ENCODE results near the gene CD247. TPM values are rescaled to one million over a fixed set of nuclear protein-coding genes. Genes with fewer than 3 reads are reported as not detected.

The CD247 gene
- total and polyA plus RNA-seq, 2 of the 13 experiments (the other 11 are each of a cell fraction or from before 2014, with no cell fraction given): 0.20 TPM; not detected in 1

DNA sequence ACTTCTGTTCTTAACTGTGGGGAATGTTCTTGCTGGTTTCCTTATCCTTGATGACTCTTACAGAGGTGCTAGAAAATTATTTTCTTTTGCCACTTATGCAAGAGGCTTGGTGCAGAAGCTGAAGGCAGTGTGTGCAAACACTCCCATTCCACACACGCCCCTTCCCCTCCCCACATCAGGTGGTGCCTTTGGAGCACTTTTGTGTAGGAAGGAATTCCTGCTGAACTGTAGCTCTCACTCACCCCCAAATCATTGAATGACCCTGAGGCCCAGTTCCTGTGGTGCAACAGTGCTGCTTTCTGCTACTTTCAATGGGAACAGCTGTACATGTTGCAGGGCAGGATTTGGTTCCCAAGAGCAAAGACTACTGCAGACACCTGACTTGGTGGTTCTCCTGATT lies 101.8 kb downstream of the CD247 start (continued):
- TF ChIP-seq, protein P1, sequence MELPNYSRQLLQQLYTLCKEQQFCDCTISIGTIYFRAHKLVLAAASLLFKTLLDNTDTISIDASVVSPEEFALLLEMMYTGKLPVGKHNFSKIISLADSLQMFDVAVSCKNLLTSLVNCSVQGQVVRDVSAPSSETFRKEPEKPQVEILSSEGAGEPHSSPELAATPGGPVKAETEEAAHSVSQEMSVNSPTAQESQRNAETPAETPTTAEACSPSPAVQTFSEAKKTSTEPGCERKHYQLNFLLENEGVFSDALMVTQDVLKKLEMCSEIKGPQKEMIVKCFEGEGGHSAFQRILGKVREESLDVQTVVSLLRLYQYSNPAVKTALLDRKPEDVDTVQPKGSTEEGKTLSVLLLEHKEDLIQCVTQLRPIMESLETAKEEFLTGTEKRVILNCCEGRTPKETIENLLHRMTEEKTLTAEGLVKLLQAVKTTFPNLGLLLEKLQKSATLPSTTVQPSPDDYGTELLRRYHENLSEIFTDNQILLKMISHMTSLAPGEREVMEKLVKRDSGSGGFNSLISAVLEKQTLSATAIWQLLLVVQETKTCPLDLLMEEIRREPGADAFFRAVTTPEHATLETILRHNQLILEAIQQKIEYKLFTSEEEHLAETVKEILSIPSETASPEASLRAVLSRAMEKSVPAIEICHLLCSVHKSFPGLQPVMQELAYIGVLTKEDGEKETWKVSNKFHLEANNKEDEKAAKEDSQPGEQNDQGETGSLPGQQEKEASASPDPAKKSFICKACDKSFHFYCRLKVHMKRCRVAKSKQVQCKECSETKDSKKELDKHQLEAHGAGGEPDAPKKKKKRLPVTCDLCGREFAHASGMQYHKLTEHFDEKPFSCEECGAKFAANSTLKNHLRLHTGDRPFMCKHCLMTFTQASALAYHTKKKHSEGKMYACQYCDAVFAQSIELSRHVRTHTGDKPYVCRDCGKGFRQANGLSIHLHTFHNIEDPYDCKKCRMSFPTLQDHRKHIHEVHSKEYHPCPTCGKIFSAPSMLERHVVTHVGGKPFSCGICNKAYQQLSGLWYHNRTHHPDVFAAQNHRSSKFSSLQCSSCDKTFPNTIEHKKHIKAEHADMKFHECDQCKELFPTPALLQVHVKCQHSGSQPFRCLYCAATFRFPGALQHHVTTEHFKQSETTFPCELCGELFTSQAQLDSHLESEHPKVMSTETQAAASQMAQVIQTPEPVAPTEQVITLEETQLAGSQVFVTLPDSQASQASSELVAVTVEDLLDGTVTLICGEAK (IDR thresholded peaks at IDR 0.05): no peak
- TF ChIP-seq, protein P1 (CRISPR knock-in tag; IDR thresholded peaks at IDR 0.05): no peak
- TF ChIP-seq TP53 (CRISPR knock-in tag; conservative IDR thresholded peaks at IDR 0.05) (no peak), MTA3 (CRISPR knock-in tag; IDR thresholded peaks at IDR 0.05) (no peak)

DNA sequence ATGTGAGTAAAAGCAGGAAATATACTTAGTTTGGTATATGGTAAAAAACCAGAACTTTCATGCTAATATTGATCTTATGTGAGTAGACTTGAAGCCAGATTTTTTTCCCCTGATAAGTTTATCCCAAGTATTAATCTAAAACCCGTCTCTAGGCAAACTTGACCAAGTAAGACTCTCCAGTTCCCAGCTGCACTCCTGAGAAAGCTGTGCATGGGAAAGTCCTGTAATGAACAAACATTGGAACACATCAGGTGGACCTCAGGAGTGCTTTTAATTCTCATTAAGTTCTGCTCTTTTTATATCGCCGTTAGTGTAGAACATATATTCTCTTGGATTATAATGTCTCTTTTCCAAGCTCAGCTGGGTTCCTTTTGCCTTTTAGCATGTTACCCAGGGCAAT lies 105.0 kb downstream of the CD247 start:
- FAIRE-seq (no peak), ATAC-seq (no peak), DNase-seq (ENCODE audit: low spot score) (no peak)
- Histone ChIP-seq H4K20me1 (ENCODE audit: insufficient read depth, low read length) (no peaks in the 10 kb centered on the region), H3K9me3 (ENCODE audit: low read length) (no peaks in the 10 kb centered on the region), H3K79me2 (ENCODE audit: insufficient read depth, low read length) (no peaks in the 10 kb centered on the region), H3K36me3 (replicated peaks in 1 of 2; ENCODE audit: control insufficient read depth in 1 of 2, insufficient read depth in 2 of 2, low read length in 2 of 2) (peaks cover 4 to 23% of the 10 kb centered on the region in 2 experiments), H3K4me2 (ENCODE audit: low read depth, low read length) (no peak overlapping the region), H3K4me3 (replicated peaks in 1 of 3; ENCODE audit: insufficient read depth in 1 of 3, low read depth in 2 of 3, low read length in 3 of 3) (no peak overlapping the region), H2AFZ (ENCODE audit: low read length) (no peak overlapping the region), H3K27me3 (ENCODE audit: control insufficient read depth in 1 of 2, insufficient read depth in 2 of 2, low read length in 2 of 2) (no peaks in the 10 kb centered on the region), H3K9ac (ENCODE audit: insufficient read depth, low read depth, low read length) (no peak overlapping the region), H3K4me1 (ENCODE audit: insufficient read depth, low read length) (no peaks in the 10 kb centered on the region), H3K27ac (ENCODE audit: extremely low read length, insufficient read depth, low read length) (no peak overlapping the region)
- BruUV-seq (replicated peaks): no TSS peak
- intact Hi-C loops (cut with micrococcal nuclease; ENCODE audit: unreplicated experiment): no loop called here
- CTCF ChIA-PET (ENCODE audit: low intra/inter-chr PET ratio, low total read pairs): no interaction called here
- POLR2A ChIA-PET: no interaction called here
- in situ Hi-C loops (cut with HindIII; ENCODE audit: extremely low pct_ligation_motif_present, low pct_unique_long_range_greater_than_20kb): loop anchor here (10.0 kb wide), 1 partner anchor 121 kb away; no protein-coding TSS in a partner anchor
- 93% methylated on average over 3 of the region's 3 CpGs for WGBS (ENCODE audit: low lambda C conversion rate)
- TF ChIP-seq GABPA (IDR thresholded peaks at IDR 0.05; ENCODE audit: low read depth, low read length): no peak
- TF ChIP-seq GABPA (CRISPR knock-in tag; IDR thresholded peaks at IDR 0.05; ENCODE audit: low read depth): no peak
- TF ChIP-seq SAP130 (CRISPR knock-in tag; IDR thresholded peaks at IDR 0.05; ENCODE audit: low read depth): no peak
- TF ChIP-seq CHD2 (IDR thresholded peaks at IDR 0.05; ENCODE audit: low read depth, low read length): no peak
- TF ChIP-seq RXRB (CRISPR knock-in tag; IDR thresholded peaks at IDR 0.05; ENCODE audit: borderline replicate concordance): no peak
- TF ChIP-seq, protein P2, sequence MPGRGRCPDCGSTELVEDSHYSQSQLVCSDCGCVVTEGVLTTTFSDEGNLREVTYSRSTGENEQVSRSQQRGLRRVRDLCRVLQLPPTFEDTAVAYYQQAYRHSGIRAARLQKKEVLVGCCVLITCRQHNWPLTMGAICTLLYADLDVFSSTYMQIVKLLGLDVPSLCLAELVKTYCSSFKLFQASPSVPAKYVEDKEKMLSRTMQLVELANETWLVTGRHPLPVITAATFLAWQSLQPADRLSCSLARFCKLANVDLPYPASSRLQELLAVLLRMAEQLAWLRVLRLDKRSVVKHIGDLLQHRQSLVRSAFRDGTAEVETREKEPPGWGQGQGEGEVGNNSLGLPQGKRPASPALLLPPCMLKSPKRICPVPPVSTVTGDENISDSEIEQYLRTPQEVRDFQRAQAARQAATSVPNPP (CRISPR knock-in tag; IDR thresholded peaks at IDR 0.05): no peak
- no peak for TF ChIP-seq POLR2AphosphoS5 (IDR thresholded peaks at IDR 0.05; ENCODE audit: low read depth, low read length)
- no peak for TF ChIP-seq CCAR2 (optimal IDR thresholded peaks at IDR 0.05; ENCODE audit: low read depth, low read length)
- TF ChIP-seq ZNF235 (CRISPR knock-in tag; IDR thresholded peaks at IDR 0.05; ENCODE audit: borderline replicate concordance): no peak
- no peak for TF ChIP-seq ZC3H4 (CRISPR knock-in tag; IDR thresholded peaks at IDR 0.05; ENCODE audit: borderline replicate concordance)
- TF ChIP-seq GTF3A (CRISPR knock-in tag; conservative IDR thresholded peaks at IDR 0.05): no peak
- TF ChIP-seq THAP11 (CRISPR knock-in tag; IDR thresholded peaks at IDR 0.05): no peak
- no peak for TF ChIP-seq SAFB2 (CRISPR knock-in tag; IDR thresholded peaks at IDR 0.05; ENCODE audit: borderline replicate concordance, low read depth)
